GM21825 (cell line): ENCODE measurements around the gene UCMA.
"Not testable (repeated sequence)": the region's sequence is repeated elsewhere in the genome, so short reads cannot be mapped to it uniquely, and the experiment has no call there.

Source experiments
- ATAC-seq: cut with Tn5 transposase; IDR thresholded peaks from one replicate; pipeline ENCODE4 v1.9.1; 2021; ENCODE audit warnings: mild to moderate bottlenecking, moderate library complexity; ENCODE audit not compliant: unreplicated experiment

The UCMA gene

GRCh38 chr10:13234172-13234571 is at the start of gene UCMA:
TSS of gene UCMA (minus strand) at chr10:13234374. CDS start at chr10:13234258, 116 bp downstream.
- ATAC-seq = no peak

DNA sequence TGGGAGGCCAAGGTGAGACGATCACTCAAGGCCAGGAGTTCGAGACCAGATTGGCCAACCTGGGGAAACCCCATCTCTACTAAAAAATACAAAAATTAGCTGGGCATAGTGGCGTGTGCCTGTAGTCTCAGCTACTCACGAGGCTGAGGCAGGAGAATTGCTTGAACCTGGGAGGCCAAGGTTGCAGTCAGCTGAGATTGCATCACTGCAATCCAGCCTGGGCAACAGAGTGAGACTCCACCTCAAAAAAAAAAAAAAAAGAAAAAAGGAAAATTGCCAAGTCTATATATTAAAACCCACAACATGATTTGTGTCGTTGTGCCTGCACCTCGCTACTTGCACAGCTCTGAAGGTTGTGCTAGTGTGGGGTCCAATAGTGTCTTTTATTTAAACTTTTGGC is 48.2 kb upstream of the UCMA start:
- ATAC-seq = not testable (repeated sequence)

GRCh38 chr10:13276749-13277365 is 42.7 kb upstream of the UCMA start:
- no peak for ATAC-seq

- ATAC-seq = not testable (repeated sequence)
Observed at GRCh38 chr10:13276146-13276545, 42.0 kb upstream of the UCMA start.

GRCh38 chr10:13272164-13272571 is 38.0 kb upstream of the UCMA start:
- ATAC-seq = no peak

DNA sequence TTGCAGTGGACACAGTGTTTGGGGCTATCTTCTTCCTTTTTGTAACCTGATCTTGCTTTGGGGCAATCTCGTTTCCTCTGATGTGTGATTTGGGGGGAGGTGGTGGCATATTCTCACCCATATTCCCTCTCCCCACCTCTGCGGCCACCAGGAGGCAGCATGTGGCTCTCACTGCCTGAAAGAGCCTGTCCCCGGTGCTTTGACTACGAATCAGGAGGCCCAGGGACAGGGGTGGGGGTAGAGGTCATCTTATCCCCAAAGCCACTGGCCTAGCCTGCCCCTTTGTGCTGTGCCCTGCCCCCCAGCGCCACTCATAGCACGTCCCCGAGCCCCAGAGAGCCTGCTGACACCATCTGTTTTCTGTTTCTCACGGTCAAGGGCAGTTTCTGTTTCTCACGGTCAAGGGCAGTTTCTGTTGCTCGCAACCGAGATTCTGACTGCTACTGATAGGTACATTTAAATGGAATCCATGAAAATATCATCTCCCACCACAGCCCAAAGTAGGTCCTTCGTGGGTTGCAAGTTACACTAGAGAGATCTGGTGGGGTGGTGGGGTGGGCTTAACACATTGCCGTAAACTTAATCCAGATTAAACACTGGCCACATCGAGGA is 37.5 kb upstream of the UCMA start:
- no peak for ATAC-seq

DNA sequence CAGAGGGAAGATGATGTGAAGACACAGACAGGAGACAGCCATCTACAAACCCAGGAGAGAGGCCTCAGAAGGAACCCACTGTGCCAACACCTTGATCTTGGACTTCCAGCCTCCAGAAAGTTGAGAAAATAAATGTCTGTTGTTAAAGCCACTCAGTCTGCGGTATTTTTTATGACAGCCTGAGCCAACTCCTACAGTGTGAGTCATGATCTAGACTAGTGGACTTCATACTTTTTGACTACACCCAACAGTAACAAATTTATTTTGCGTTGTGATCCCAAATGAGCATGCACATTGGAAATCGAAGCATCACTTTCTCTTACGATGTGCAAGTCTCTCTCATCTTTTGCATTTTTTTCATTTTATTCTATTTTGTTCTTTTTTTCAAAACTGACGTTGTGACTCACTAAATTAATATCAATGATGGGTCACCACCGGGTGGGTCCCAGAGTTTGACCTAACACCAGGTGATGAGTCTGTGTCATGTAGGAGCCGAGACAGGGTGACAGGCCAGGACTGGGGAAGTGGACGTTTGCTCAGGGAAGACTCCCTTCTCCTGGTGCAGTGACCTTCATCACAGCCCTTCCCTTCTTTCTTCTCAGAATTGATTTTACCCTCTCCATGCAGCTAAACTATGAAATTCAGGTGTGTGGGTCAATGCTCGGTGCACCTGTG is 36.8 kb upstream of the UCMA start:
- no peak for ATAC-seq

GRCh38 chr10:13268841-13269240 is 34.7 kb upstream of the UCMA start:
- no peak for ATAC-seq

GRCh38 chr10:13268310-13268709 is 34.1 kb upstream of the UCMA start:
- ATAC-seq = no peak

GRCh38 chr10:13263591-13263990 is 29.4 kb upstream of the UCMA start:
- no peak for ATAC-seq

GRCh38 chr10:13262433-13262832 is 28.3 kb upstream of the UCMA start:
- no peak for ATAC-seq

GRCh38 chr10:13257621-13258140 is 23.5 kb upstream of the UCMA start:
- ATAC-seq = no peak

DNA sequence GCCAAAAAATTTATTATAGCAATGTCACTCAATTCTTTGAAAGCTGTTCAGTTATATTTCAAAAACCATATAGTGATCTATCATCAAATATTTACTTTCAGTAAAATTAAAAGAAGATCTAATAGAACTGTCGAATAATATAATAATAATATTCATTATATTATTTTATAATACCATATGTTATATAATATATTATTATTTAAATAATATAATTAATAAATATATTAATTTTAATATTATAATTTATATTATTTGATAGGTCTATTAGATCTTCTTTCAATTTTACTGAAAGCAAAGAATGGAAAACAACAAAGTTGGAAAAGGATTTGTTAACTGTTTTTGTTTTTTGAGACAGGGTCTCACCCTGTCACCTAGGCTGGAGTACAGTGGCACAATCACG is 22.5 kb upstream of the UCMA start:
- no peak for ATAC-seq

GRCh38 chr10:13253726-13254125 is 19.6 kb upstream of the UCMA start:
- no peak for ATAC-seq

DNA sequence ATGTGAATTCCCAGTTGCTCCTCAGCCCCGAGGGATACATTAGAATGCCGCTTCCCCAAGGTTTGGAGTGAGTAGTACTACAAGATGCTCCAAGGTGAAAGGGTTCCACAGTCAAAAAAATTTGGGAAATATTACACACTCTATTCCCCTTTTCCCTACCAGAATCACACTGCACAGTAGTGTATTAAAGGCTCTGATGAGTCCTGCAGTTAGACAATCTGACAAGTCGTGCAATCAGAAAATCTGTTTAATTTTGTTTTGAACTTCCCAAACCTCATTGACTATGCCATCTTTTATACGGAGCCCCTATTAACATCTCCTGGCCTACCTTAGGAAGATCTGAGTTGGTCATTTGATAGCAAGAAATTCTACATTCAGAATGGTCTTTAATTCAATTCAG is 13.6 kb upstream of the UCMA start:
- no peak for ATAC-seq

- ATAC-seq = no peak
Observed at GRCh38 chr10:13247246-13247645, 13.1 kb upstream of the UCMA start.

GRCh38 chr10:13242260-13242659 is 8.1 kb upstream of the UCMA start:
- ATAC-seq = not testable (repeated sequence)

- no peak for ATAC-seq
Observed at GRCh38 chr10:13241613-13242012, 7.4 kb upstream of the UCMA start.

DNA sequence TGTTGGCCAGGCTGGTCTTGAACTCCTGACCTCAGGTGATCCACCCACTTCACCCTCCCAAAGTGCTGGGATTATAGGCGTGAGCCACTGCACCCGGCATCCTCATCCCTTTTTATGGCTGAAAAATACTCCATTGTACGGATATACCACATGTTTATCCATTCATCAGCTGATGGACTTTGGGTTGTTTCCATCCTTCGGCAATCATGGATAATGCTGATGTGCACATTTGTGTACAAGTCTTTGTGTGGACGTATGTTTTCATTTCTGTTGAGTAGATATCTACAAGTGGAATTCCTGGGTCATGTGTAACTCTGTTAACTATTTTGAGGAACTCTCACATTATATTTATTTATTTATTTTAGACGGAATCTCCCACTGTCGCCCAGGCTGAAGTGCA is 5.7 kb upstream of the UCMA start:
- ATAC-seq = no peak

DNA sequence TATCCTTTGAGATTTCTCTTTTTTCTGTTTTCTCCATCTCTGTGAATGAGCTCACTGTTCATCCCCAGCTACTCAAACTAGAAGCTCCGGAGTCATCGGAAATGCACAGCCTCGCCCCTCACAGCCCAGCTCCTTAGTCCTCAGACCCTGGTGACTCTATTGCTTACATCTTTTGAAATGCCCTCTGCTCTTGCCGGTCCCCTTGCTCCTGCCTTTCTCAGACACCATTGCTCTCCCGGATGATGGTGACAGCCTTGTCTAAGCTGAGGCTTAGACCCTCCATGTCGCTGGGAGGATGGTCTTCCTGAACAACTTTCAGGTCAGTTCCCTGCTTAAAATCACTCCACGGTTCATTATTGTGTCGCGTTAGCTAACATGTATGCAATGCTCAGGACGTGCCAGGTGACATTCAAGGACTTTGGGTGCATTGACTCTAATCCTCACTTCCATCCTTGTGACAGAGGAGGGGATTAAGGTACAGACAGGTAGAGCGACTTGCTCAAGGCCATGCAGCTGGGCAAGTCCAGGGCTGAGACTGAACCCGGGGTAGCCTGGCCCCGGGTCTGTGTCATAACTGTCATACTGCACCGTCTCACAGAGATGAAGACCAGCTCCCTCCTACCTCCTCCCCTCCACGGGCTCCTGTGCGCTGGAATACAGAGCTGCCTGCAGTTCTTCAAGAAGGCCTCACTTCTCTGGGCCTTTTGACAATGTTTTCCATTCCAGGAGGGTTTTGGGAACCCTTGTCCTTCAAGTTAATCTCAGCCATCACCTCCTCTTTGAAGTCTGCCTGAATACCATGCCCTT is 4.3 kb upstream of the UCMA start:
- ATAC-seq = no peak

GRCh38 chr10:13236638-13237037 is 2.5 kb upstream of the UCMA start:
- no peak for ATAC-seq
